HG03521 (cell line): Measurements from ENCODE around the gene KLHL17.

Experiments used
- ATAC-seq: cut with Tn5 transposase; IDR thresholded peaks from one replicate; pipeline ENCODE4 v1.9.1; 2021; ENCODE audit warnings: mild to moderate bottlenecking, moderate library complexity; ENCODE audit not compliant: unreplicated experiment

KLHL17 gene

DNA sequence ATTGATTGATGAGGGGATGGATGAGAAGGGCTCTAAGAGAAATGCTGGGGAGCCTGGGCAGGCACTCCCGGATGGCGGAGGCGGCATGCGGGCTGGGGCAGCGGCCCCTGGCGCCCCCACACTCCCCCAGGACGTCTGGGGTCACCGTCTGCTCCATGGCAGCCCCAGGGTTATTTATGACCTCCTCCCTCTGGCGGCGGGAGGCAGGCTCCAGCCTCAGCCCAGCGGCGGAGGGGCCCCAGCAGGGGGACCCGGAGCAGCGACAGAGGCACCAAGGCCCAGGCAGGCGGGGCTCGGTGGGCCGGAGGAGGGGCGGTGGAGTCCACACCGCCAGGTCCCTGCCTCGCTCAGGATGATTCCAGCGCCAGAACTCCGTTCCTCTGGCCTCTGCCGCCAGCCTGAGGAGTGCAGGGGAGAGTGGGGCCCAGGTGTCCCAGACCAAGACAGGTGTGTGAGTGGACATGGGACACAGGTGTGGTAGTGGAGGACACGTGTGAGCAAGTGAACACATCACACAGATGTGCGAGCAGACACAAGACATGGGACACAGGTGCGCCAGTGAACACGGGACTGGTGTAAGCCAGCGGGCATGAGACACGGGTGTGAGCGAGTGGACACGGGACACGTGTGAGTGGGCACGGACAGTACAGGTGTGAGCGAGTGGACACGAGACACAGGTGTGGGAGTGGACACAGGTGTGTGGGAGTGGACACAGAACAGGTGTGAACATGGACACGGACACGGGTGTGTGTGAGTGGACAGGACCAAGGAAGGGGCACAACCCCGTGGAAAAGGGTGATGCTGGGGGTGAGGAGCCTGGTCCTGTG is 39.2 kb upstream of the KLHL17 start:
- ATAC-seq, result no peak

DNA sequence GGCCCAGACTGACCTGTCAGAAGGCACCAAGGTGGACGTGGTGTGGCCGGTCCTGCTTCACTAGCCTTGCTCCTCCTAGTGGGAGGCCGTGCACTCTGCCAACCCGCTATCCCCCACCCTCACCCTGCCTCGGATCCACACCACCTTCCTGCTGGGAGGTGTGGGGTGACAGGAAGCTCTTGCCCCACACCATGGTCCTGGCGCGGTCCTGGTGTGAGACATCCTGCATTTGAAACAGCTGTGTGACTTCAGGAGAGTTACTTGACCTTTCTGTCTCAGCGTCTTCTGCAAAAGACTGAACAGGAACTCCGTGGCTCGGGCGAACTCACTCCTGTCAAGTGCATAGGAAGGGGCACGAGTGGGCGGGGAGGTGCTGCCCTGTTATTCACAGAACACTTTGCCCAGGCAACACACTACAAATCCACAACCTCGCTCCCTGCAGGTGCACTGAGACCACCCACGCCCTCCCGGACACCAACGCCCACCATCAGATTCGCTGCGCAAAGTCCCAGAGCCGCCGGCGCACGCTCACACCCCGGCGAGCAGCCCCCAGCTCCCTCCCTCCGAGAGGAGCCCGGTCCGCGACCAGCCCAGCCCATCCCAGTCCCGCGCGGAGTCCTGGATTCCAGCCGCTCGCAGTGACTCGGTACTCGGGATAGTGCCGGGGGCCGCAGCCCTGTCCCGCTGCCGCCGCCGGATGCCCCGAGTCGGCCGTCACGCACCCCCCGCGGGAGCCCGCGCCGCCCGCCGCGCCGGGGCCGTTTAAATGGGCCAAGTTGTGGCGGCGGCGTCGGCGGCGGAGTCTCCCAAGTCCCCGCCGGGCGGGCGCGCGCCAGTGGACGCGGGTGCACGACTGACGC is 37.0 kb upstream of the KLHL17 start, which contains the start of gene SAMD11:
Gene SAMD11 (plus strand): TSS at position 793 of the 860 bp plus-strand sequence. CDS start 509 bp downstream, outside the sequence.
- no peak for ATAC-seq

DNA sequence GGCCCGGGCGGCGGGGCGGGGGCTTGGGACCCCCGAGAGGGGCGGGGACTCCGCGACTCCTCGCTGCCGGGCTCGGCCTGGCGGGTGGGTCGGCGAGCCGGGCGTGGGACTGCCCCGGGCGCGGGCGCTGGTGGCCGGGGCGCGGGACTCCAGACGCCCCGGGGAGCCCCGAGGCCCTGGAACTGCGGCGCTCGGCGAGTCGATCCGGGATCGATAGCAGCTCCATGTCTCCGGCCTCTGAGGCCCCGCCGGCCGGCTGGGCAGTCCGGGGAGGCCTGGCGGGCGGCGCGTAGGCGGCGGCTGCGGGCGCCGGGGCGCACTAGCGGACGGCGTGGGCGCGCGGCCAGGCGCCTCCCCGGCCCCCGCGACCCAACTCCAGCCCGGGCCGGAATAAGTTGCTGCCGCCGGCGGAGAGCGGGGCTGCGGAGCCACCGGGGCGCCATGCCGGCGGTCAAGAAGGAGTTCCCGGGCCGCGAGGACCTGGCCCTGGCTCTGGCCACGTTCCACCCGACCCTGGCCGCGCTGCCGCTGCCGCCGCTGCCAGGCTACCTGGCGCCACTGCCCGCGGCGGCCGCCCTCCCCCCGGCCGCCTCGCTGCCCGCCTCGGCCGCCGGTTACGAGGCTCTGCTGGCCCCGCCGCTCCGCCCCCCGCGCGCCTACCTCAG is 36.3 kb upstream of the KLHL17 start:
- ATAC-seq, result no peak

DNA sequence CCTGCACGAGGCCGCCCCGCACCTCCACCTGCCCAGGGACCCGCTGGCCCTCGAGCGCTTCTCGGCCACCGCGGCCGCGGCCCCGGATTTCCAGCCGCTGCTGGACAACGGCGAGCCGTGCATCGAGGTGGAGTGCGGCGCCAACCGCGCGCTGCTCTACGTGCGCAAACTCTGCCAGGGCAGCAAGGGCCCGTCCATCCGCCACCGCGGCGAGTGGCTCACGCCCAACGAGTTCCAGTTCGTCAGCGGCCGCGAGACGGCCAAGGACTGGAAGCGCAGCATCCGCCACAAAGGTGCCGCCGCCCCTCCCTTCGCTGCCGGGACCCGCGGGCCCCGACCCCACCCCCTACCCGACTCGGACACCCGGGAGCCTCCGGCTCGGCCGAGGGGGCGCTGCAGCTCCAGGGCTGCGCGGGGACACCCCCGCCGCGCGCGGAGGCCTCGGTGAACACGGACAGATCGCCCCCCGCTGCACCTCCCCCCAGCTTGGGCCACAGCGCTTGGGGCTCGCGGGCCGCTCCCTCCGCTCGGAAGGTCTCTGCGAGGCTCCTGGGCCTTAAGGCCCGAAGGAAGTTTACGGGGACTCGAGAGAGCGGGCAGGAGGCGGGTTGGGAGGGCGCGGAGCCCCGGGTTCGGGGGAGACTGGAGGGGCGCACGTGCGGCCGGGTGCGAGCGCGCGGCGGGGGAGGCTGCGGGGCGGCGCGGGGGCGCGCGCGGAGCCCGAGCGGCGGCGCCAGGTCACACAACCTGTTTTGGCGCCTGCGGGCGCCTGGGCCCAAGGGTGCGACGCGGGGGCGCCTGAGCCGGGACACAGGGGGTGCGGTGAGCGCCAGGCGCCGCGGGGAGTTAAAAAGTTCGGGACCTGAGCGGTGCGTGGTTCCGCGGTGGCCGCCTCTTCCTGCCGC is 35.5 kb upstream of the KLHL17 start:
- no peak for ATAC-seq

DNA sequence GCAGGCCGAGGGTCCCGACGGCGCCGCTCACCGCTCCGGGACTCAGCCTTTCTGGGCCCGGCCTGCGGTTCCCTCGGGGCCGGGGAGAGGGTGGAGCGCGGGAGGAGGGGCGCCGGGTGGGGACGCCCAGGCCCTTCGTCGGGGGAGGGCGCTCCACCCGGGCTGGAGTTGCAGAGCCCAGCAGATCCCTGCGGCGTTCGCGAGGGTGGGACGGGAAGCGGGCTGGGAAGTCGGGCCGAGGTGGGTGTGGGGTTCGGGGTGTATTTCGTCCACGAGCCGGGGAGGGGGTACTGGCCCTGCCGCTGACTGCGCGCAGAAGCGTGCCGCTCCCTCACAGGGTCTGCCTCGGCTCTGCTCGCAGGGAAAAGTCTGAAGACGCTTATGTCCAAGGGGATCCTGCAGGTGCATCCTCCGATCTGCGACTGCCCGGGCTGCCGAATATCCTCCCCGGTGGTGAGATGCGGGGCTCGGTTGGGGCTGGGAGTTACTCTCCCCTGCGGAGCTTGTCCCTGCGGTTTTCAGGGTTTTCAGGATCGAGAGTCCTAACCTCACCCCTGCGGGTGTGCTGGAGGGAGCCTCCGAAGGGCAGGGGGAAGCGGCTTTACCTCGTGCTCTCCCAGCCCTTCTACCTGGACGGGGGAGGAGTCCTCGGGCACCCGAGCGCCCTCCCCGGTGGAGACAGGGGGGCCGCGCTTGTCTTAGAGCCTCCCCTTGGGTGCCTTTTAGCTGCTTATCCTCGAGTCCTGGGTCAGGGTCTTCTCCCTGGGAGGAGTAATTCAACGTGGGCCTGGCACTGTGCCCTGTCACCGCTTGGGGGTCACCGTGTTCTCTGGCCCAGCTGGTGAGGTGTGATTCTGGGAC is 34.6 kb upstream of the KLHL17 start:
- no peak for ATAC-seq

DNA sequence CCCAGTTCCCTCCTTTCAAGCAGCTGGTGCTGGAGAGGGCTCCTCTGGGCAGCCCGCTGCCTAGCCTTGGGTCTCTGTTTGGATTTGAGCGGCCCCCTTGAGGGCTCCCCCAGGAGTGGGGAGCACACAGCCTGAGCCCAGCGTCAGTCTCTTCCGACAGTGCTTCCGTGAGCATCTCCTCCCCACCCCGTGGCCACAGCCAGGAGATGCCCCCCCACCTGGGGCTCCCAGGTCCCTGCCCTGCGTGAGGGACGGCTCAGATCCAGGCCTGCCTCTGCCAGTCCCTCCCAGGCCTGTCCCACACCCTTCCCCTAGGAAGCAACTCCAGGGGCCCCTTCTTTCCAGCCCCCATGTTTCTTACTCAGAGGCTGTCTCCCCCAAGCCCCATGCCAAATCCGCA is 33.1 kb upstream of the KLHL17 start:
- no peak for ATAC-seq

DNA sequence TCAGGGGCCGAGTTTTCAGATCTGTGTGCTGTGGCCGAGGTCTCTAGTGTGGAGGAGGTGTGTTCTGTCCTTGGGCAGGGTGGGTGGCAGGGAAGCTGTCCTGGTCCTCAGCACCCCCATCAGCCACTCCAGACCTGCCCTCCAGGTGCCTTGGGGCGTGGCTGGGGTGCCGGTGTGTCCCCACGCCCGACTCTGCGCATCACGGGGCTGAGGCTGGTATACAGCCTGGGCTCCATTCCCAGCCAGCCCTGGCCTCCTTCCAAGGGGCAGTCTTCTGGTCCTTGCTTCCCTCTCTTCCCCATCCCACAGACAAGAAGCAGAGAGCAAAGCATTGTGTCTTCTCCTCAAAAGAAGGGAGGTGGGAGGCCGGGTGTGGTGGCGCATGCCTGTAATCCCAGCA is 32.6 kb upstream of the KLHL17 start:
- ATAC-seq, result no peak

DNA sequence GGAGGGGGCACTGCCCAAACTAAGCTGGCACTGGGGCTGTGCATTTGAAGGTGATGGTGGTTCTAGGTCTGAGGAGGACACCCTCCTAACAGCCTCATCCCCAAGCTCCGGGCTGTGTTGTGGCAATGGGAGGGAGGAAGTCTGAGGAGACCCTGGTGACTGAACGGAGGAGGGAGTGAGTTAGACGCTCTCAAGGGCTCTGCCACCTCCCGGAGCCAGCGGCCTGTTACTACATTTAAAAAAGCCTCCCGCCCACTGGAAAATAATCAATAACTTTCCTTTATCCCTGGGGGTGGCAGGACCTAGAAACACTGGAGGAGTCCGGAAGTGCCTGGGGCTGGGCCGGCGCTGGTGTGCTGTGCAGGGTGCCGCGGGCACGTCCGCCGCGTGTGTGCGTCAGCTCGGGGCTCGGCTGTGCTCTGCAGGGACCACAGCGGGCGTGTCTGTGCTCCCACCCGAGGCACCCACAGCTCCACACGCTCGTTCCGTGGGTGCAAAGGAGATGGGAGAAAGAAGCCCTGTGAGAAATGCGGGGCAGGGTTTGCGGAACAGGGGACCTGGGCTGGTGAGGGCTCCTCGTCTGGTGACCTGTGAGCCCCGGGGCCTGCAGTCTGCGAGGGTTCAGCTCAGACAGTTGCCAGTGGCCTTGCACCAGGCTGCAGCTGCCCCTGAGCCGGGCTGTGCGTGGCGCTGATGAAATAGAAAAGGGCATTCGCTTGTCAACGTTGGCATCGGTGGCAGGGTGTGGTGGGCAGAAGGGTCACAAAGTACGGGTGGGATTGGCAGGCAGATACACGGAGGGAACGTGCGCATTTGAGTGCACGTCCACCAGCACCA is 31.3 kb upstream of the KLHL17 start:
- no peak for ATAC-seq

DNA sequence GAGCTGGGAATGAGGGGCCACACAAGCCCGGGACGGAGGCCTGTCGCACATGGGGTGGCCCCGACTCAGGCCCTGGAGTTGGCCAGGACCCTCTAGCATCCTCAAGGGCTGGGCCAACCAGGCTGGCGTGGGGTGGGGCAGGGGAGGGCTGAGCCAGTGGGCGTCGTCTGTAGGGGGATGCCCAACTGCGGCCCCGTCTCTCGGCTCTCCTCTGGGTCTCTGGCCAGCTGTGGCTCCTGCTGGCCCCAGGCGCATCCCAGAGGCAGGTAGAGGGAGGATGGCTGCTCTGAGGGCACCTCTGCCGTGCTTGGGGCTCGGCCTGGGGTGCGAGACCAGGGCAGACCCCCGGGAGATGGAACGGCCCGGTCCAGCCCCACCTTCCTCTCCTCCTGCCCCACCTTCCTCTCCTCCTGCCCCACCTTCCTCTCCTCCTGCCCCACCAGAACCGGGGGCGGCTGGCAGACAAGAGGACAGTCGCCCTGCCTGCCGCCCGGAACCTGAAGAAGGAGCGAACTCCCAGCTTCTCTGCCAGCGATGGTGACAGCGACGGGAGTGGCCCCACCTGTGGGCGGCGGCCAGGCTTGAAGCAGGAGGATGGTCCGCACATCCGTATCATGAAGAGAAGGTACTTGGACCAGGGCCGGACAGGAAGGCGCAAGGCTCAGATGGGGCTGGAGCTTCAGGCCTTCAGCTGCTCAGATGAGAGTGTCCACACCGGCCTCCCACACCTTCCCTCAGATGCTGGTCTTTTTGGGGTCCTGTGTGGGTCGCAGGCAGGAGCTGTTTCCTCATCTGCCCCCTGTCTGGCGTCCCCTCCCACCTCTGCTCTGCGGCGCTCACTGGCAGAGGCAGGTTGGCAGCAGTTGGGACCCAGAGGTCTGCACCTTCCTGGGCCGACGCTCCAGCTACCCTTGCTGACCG is 30.4 kb upstream of the KLHL17 start:
- ATAC-seq, result no peak

DNA sequence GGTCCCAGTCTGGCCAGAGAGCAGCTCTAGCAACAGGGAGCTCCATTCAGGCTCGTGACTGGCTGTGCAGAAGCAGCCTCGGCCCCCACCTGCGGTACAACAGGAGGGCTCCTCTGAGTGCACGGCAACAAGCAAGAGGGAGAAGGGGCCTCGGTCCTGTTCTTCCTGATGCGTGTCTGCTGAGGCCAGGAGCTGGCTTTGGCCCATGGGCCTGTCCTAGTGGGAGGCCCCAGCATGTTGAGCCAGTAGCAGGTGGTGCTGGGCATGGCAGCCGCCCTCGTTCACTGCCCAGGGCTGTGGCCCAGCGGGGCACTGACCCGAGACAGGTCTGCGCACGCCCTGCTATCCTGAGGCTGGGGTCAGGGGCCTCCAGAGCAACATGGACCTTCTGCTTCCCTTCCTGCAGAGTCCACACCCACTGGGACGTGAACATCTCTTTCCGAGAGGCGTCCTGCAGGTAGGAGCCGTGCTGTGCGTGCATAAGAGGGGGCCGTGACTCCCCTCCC is 29.7 kb upstream of the KLHL17 start:
- ATAC-seq, result no peak

DNA sequence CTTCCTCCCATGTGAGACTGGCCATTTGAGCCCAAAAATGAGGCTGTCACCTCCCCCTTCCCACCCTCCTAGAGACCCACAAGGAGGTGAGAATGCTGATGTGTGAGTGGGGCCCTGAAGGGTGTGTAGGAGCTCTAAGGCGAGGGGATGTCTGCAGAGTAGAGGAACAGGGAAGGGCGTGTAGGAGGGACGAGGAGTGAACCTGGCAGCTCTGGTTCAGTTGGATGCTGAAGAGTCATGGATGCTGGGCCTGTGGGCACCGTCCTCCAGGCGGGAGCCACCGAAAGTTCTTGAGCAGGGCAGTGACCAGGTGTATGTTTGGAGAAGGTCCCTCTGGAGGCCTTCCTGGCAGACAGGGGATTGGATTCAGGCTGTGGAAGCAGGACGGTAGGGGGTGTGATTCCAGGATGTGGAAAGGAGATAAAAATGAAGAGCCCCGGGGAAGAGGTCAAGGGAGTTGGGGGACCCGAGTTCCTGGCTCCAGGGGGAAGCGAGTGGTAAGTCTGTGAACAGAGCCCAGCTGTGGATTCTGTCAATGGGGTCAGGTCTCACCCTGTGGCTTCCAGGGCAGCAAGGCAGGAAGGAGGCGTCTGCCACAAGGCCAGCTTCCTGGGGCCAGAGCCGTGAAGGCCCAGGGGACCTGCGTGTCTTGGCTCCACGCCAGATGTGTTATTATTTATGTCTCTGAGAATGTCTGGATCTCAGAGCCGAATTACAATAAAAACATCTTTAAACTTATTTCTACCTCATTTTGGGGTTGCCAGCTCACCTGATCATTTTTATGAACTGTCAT is 28.8 kb upstream of the KLHL17 start:
- no peak for ATAC-seq

DNA sequence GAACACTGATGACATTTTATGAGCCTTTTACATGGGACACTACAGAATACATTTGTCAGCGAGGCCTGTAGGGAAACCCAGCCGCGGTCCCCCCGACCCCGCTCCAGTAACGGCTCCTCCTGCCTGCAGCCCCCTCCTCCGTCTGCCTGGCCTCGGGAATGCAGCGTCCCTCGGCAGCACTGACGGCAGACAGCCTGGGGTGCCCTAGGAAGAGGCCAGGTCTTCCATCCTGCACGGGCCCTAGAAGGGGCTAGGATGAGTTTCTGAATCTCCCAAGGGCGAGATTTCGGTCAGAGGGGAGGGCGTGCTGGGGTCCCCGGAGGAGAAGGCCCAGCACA is 28.2 kb upstream of the KLHL17 start:
- no peak for ATAC-seq

DNA sequence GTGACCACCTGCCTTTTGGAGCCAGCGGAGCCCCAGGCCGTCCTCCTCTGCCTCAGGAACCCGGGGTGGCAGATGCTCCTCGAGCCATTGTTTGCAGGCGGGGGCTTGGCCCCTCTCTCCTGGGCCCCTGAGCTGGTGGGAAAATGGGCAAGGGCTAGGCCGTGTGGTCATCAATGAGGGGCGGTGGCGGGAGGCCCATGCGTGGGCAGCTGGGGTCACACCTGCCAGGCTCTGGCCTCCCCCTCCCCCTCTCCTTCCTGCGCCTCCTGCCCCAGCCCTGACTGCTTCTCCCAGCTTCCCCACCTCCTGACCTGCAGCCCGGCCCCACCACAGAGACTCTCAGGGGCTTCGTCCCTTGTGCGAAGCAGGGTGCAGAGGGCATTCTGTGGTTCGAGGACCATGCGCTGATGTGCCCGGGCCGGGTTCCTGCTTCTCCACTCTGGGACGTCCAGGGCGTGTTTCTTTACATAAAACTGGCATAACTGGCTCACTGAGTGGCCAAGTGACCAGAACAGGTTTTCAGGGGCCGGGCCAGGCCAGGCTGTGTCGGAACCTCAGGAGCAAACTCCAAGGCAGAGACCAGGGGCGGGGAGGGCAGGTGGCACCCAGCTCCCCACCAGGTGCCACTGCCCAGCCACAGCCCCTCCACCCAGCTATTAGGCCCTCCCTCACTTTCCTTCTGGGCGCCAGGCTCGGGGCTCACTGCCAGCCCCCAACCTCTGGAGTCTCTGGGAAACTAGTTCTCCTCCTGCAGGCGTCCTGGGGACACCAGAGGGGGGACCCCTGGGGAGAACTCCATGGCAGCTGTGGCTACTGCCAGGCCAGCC is 27.4 kb upstream of the KLHL17 start:
- ATAC-seq, result no peak

DNA sequence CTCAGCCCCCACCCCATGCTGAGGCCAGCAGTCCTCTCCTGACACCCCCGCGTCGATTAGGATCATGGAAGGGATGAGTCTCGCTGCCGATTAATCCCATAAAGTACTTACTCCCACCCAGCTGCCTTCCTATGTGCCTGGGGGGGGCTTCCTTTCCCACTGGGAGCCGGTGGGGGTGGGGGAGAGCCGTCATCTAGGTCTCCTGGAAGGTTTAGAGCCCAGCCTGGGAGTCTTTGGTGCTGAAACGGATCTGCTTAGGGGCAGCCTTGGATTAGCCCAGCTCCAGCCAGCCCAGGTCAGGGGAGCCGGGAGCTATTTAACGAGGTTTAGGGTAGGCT is 26.8 kb upstream of the KLHL17 start:
- ATAC-seq, result no peak

DNA sequence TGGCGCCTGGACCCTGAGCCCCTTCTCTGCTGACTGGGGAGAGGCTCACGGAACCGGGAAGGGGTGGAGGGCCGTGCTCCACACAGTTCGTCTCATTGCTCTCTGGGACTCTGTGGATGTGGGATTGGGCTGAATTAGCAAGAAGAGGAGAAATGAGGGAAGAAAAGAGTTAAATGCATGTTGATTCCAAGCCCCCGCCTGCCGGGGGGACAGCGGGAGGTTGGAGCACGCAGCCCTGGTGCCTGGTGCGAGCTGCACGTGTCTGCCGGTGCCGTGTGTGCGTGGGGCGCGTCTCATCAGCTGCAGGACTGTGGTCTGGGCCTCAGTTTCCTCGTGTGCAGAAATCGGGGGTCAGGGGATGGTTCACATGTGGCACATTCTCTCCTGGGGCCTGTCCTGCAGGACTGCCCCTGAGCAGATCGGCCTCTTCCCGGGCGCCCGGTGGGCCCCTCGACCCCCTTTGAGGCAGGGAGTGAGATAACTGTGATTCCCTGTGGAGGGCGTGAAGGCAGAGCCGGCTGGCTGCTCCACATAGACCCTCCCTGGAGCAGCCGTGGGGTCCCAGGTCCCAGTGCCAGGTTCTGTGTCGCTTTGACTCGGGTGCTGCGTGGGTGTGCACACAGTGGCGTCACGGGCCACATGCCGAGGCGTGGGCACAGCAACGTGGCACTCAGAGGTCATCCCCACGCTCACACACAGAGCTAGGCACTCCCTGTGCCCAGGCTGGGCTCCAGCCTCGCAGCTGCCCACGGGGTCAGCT is 25.2 kb upstream of the KLHL17 start:
- no peak for ATAC-seq
